A673 (cell line): Measurements from ENCODE around the gene OSTN.

Source experiments
- EZH2 ChIP-seq: fragments of 200-600 bp; sonication (generic); IDR thresholded peaks from 2 replicates; pipeline ENCODE4 v1.6.1; 2017; ENCODE audit warnings: borderline replicate concordance, low read depth, mild to moderate bottlenecking, mixed read lengths, antibody characterized with exemption, low read length; ENCODE audit not compliant: poor library complexity, severe bottlenecking
- TF ChIP-seq, protein P1 (sequence below): fragments of 300-800, 200-600 bp; sonication (generic); conservative IDR thresholded peaks from 2 replicates; pipeline ENCODE4 v1.5.1; 2017; ENCODE audit warnings: low read depth, mild to moderate bottlenecking, antibody characterized with exemption, low read length, moderate library complexity, mixed read lengths

GRCh38 chr3:191238321-191238817 lies 39.3 kb downstream of the OSTN start:
- TF ChIP-seq, protein P1, sequence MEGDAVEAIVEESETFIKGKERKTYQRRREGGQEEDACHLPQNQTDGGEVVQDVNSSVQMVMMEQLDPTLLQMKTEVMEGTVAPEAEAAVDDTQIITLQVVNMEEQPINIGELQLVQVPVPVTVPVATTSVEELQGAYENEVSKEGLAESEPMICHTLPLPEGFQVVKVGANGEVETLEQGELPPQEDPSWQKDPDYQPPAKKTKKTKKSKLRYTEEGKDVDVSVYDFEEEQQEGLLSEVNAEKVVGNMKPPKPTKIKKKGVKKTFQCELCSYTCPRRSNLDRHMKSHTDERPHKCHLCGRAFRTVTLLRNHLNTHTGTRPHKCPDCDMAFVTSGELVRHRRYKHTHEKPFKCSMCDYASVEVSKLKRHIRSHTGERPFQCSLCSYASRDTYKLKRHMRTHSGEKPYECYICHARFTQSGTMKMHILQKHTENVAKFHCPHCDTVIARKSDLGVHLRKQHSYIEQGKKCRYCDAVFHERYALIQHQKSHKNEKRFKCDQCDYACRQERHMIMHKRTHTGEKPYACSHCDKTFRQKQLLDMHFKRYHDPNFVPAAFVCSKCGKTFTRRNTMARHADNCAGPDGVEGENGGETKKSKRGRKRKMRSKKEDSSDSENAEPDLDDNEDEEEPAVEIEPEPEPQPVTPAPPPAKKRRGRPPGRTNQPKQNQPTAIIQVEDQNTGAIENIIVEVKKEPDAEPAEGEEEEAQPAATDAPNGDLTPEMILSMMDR = no peak
- TF ChIP-seq EZH2 = no peak
